SK-N-SH treated with all-trans-retinoic acid at 6 μM for 48 hours (cell line): ENCODE results near the gene CFAP300.

Experiments used
- ARNTL ChIP-seq: fragments of 450-650 bp; formaldehyde crosslinking; IDR thresholded peaks from 2 replicates; pipeline ENCODE4 v1.5.0; 2020; ENCODE audit warnings: low read depth, mild to moderate bottlenecking, moderate library complexity, borderline replicate concordance
- CSDC2 ChIP-seq: fragments of 250-450 bp; sonication (Bioruptor Pico); IDR thresholded peaks from 2 replicates; pipeline ENCODE4 v1.5.0; 2020; ENCODE audit warnings: mild to moderate bottlenecking, moderate library complexity
- ESRRG ChIP-seq: fragments of 250-450 bp; sonication (Bioruptor Pico); IDR thresholded peaks from 2 replicates; pipeline ENCODE4 v1.6.1; 2021; ENCODE audit warnings: mild to moderate bottlenecking
- ISL1 ChIP-seq: fragments of 250-450 bp; sonication (Bioruptor Pico); IDR thresholded peaks from 2 replicates; pipeline ENCODE4 v2.1.2; 2022; ENCODE audit warnings: mild to moderate bottlenecking, moderate library complexity
- OSR1 ChIP-seq: fragments of 250-450 bp; sonication (Bioruptor Pico); IDR thresholded peaks from 2 replicates; pipeline ENCODE4 v1.8.0; 2022; ENCODE audit warnings: moderate library complexity, mild to moderate bottlenecking, inconsistent platforms
- SNAI2 ChIP-seq: fragments of 250-450 bp; sonication (Bioruptor Pico); IDR thresholded peaks from 2 replicates; pipeline ENCODE4 v1.5.0; 2020; ENCODE audit warnings: mild to moderate bottlenecking, moderate library complexity
- TOX ChIP-seq: fragments of 250-450 bp; sonication (Bioruptor Pico); IDR thresholded peaks from 2 replicates; pipeline ENCODE4 v1.8.0; 2021; ENCODE audit warnings: mild to moderate bottlenecking, moderate library complexity, borderline replicate concordance
- ZFP3 ChIP-seq: fragments of 250-450 bp; sonication (Bioruptor Pico); IDR thresholded peaks from 2 replicates; pipeline ENCODE4 v1.5.0; 2020; ENCODE audit warnings: mild to moderate bottlenecking, moderate library complexity
- ZNF8 ChIP-seq: fragments of 450-650 bp; formaldehyde crosslinking; IDR thresholded peaks from 2 replicates; pipeline ENCODE4 v1.5.0; 2020; ENCODE audit warnings: mild to moderate bottlenecking, moderate library complexity
- TF ChIP-seq, protein P1 (sequence below): fragments of 250-450 bp; sonication (Bioruptor Pico); IDR thresholded peaks from 2 replicates; pipeline ENCODE4 v1.5.1; 2020; ENCODE audit warnings: low read depth, mild to moderate bottlenecking, moderate library complexity
- TF ChIP-seq, protein P2 (sequence below): fragments of 250-450 bp; sonication (Bioruptor Pico); IDR thresholded peaks from 2 replicates; pipeline ENCODE4 v1.5.1; 2021; ENCODE audit warnings: mild to moderate bottlenecking, moderate library complexity
- TF ChIP-seq, protein P3 (sequence below): fragments of 250-450 bp; sonication (Bioruptor Pico); IDR thresholded peaks from 2 replicates; pipeline ENCODE4 v1.8.0; 2020; ENCODE audit warnings: mild to moderate bottlenecking, moderate library complexity, borderline replicate concordance

DNA sequence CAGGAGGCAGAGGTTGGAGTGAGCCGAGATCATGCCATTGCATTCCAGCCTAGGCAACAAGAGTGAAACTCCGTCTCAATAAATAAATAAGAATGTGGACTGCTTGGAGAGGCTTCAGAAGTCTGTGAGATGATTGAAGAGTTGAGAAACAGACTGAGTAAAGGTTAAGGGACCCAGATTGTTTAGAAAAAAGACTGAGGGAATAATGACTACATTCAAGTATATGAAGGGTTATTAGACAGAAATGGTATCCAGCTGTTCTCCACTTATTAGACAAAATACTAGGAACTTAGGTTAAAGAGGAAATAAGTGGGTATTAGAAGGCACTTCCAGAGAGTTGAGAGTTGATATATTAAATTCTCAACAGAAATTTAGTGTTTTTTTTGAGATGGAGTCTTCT lies 52.5 kb downstream of the CFAP300 start:
- TF ChIP-seq, protein P1, sequence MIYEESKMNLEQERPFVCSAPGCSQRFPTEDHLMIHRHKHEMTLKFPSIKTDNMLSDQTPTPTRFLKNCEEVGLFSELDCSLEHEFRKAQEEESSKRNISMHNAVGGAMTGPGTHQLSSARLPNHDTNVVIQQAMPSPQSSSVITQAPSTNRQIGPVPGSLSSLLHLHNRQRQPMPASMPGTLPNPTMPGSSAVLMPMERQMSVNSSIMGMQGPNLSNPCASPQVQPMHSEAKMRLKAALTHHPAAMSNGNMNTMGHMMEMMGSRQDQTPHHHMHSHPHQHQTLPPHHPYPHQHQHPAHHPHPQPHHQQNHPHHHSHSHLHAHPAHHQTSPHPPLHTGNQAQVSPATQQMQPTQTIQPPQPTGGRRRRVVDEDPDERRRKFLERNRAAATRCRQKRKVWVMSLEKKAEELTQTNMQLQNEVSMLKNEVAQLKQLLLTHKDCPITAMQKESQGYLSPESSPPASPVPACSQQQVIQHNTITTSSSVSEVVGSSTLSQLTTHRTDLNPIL (CRISPR knock-in tag), result no peak
- TF ChIP-seq ARNTL (CRISPR knock-in tag), result no peak
- TF ChIP-seq ZFP3 (CRISPR knock-in tag), result no peak
- TF ChIP-seq, protein P2, sequence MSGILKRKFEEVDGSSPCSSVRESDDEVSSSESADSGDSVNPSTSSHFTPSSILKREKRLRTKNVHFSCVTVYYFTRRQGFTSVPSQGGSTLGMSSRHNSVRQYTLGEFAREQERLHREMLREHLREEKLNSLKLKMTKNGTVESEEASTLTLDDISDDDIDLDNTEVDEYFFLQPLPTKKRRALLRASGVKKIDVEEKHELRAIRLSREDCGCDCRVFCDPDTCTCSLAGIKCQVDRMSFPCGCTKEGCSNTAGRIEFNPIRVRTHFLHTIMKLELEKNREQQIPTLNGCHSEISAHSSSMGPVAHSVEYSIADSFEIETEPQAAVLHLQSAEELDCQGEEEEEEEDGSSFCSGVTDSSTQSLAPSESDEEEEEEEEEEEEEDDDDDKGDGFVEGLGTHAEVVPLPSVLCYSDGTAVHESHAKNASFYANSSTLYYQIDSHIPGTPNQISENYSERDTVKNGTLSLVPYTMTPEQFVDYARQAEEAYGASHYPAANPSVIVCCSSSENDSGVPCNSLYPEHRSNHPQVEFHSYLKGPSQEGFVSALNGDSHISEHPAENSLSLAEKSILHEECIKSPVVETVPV, result no peak
- TF ChIP-seq OSR1 (CRISPR knock-in tag), result no peak
- no peak for TF ChIP-seq ZNF8 (CRISPR knock-in tag)
- TF ChIP-seq SNAI2 (CRISPR knock-in tag), result no peak
- TF ChIP-seq CSDC2 (CRISPR knock-in tag), result no peak
- no peak for TF ChIP-seq ESRRG
- TF ChIP-seq, protein P3, sequence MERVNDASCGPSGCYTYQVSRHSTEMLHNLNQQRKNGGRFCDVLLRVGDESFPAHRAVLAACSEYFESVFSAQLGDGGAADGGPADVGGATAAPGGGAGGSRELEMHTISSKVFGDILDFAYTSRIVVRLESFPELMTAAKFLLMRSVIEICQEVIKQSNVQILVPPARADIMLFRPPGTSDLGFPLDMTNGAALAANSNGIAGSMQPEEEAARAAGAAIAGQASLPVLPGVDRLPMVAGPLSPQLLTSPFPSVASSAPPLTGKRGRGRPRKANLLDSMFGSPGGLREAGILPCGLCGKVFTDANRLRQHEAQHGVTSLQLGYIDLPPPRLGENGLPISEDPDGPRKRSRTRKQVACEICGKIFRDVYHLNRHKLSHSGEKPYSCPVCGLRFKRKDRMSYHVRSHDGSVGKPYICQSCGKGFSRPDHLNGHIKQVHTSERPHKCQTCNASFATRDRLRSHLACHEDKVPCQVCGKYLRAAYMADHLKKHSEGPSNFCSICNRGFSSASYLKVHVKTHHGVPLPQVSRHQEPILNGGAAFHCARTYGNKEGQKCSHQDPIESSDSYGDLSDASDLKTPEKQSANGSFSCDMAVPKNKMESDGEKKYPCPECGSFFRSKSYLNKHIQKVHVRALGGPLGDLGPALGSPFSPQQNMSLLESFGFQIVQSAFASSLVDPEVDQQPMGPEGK (CRISPR knock-in tag), result no peak
- TF ChIP-seq TOX (CRISPR knock-in tag), result no peak
- TF ChIP-seq ISL1 (CRISPR knock-in tag), result no peak
